Stimulated activated CD8-positive, alpha-beta memory T cell treated with anti-CD3 and anti-CD28 coated beads, Interleukin-7, amount 100 ng/mL, for 24 hours (primary cell): ENCODE results near the gene ZMAT2.
A peak's percentile ranks its signal among the peaks of the same experiment; 100 is the strongest.
"Not testable (repeated sequence)": the region's sequence is repeated elsewhere in the genome, so short reads cannot be mapped to it uniquely, and the experiment has no call there.

Source experiments
- DNase-seq: peaks from one replicate; pipeline ENCODE4 v3.0.0-alpha.2; 2020; ENCODE audit warnings: low read depth

ZMAT2 gene

DNA sequence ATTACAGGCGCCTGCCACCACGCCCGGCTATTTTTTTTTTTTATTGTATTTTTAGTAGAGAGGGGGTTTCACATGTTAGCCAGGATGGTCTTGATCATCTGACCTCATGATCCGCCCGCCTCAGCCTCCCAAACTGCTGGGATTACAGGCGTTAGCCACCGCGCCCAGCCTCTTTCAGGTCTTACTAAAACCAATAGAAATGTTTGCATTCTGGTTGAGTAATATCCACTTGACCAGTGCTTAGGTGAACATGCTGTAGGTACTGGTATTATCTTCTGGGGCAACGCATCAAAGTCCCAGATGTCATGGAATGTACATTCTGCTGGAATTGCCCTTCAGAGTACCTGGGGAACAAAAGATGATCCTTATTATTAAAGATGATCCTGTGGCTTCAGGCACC is 8.5 kb downstream of the ZMAT2 start:
- DNase-seq = not testable (repeated sequence)

DNA sequence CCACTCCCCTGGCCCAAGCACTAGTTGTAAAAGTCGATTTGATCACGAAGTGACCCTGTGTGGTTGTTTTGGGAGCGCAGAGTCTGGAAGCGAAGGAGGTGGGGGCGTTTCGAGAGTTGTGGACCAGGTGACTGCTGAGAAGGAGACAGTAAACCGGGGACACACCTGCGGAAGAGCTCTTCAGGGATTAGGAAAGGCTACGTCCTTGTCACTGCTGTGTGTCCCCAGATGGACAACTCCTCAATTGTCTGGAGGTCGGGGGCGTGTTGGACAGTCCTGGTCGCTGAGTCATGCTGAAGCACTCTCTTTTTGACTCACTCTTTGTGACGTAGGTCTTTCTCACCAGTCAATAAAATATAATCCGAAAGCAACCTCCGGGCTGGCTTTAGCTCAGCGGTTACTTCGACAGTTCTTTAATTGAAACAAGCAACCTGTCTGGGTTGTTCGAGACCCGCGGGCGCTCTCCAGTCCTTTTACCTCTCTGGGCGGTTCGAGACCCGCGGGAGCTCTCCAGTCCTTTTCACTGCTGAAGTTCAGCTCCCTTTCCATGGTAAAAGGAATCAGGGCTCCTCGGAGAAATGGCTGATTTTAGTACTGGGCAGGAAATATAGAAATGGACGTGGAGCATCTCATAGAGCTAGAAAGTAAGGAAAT is 10.8 kb downstream of the ZMAT2 start:
- peak; percentile 69 for DNase-seq

DNA sequence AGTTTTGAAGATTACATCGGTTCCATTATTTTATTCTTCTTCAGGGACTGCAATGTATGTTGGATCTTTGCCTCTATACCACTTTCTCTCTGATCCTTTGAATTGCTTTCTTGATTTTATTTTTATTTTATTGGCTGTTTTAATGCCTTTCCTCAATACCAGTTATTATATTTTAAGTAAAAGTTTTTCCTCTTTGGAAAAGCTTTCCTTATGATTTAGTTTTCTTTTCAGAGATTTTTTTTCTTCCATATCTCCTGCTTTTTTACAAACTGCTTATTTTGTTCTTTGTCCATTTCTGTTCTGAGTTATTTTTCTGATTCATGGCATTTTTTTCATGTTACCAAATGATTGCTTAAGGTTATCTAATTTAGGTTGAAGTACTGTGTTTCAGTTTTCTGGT is 11.5 kb downstream of the ZMAT2 start:
- DNase-seq = no peak

DNA sequence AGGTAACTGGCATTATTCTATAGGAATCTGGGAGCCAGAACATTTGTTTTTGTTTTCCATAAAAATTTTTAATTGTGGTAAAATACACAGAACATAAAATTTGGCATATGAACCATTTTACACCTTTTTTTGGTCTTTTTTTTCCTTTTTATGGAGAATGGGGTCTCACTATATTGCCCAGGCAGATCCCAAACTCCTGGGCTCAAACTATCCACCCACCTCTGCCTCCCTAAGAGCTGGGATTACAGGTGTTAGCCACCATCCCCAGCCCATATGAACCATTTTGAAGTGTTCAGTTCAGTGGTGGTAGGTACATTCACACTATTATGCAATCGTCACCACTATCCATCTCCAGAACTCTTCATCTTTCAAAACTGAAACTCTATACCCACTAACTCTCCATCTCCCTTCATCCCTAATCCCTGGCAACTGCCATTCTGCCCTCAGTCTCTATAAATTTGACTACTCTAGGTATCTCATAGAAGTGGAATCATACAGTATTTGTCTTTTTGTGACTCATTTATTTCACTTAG is 13.4 kb downstream of the ZMAT2 start:
- DNase-seq = no peak

GRCh38 chr5:140716238-140716637 is 16.0 kb downstream of the ZMAT2 start:
- not testable (repeated sequence) for DNase-seq

DNA sequence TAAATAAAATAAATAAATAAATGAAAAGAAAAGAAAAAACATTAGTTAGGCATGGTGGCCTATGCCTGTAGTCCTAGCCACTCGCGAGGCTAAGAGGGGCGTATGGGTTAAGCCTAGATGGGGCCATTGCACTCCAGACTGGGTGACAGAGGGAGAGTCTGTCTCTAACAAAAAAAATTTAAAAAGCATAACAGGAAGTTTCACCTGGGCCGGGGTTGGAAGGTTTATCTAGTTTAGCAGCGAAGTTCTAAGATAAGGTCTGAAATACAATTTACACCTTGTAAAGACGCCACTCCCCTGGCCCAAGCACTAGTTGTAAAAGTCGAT is 18.0 kb downstream of the ZMAT2 start:
- DNase-seq = no peak

DNA sequence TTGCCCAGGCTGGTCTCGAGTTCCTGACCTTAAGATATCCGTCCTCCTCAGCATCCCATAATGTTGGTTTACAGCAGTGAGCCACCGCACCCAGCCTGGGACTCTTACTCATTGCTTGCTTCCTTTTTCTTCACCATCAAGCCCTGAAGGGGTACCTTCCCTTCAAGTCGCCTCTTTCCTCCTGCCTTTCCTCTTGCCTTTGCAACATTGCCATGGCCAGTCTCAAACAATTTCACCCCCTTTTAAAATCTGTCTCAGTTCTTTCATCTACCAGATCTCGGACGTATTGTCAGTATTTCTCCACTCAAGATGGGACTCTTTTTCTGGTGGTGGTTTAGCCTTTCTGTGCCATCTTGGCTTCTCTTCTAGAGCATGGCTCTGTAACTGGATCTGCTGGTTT is 20.5 kb downstream of the ZMAT2 start:
- DNase-seq = not testable (repeated sequence)

- DNase-seq = not testable (repeated sequence)
Measured at GRCh38 chr5:140721395-140721794, 21.1 kb downstream of the ZMAT2 start.

- DNase-seq = peak; percentile 62
Measured at GRCh38 chr5:140725799-140726471, 25.7 kb downstream of the ZMAT2 start.

GRCh38 chr5:140733098-140733497 is 32.9 kb downstream of the ZMAT2 start:
- no peak for DNase-seq

DNA sequence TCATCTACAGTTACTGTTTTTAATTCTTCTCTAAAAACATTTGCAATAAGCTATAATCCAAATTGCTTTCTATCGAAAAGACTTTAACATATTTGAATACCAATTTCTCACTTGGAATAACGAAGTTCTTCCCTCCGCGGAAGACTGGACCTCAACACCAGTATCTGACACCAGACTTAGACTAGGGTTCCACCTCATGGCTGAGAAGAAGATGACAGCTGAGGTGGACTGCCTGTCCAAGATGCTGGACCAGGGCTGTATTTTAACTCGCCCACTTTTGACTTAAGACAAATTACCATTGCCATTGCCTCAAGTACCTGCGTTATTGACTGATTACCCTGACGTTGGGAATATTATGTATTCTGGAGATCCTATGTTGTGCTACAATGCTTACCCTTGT is 34.1 kb downstream of the ZMAT2 start:
- no peak for DNase-seq

DNA sequence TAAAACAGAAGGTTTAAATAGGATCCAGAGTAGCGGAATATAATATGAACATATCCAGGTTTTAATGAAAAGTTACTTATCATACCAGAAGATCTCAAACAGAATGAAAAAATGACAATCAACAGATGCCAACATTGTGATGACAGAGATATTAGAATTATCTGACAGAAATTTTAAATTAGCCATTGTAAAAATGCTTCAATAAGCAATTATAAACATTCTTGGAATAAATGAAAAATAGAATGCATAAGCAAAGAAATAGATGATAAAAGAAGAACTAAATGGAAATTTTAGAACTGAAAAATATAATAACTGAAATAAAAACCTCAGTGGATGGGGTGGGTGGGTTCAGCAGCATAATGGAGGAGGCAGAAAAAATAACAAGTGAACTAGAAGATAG is 37.2 kb downstream of the ZMAT2 start:
- DNase-seq = no peak

DNA sequence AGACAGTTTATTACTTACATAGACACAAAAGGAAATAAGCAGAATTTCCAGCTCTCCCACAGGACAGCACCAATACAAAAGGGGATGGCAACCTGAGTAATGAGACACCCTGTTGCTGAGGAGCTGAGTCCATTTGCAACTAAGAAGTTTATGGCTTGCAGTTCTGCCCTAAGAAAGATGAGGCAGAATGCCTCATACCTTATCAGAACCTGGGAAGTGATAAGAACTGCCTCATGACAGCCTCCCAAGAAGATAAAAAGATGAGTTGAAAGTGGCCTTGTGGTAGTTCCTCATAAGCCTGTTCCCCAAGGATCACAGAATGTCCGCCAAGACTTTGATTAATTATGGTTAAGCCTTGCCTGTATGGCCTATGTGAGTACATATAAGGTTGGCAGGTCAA is 41.7 kb downstream of the ZMAT2 start:
- no peak for DNase-seq

GRCh38 chr5:140753561-140753960 is 53.3 kb downstream of the ZMAT2 start:
- no peak for DNase-seq
